Cerebellar nuclear complex (tissue), 1 donor: ENCODE results near the gene KCNG2.
A peak's percentile ranks its signal among the peaks of the same experiment; 100 is the strongest.

Experiments used
- DNase-seq, 2 experiments: peaks; one replicate each; lab custom pipeline; 2025; lab: John Stamatoyannopoulos, UW

KCNG2 gene

GRCh38 chr18:79924814-79925731, 127.3 kb downstream of the KCNG2 start:
- DNase-seq = peak; percentile 32 to 68

- DNase-seq = no peak
Measured at GRCh38 chr18:79926306-79926705, 128.6 kb downstream of the KCNG2 start.

GRCh38 chr18:79926715-79927606, 129.2 kb downstream of the KCNG2 start:
- DNase-seq = no peak

GRCh38 chr18:79927607-79928562, 130.1 kb downstream of the KCNG2 start:
- no peak for DNase-seq

- no peak for DNase-seq
Measured at GRCh38 chr18:79928563-79928960, 130.8 kb downstream of the KCNG2 start.

GRCh38 chr18:79930020-79930642, 132.4 kb downstream of the KCNG2 start:
- DNase-seq = no peak

- DNase-seq = no peak
Measured at GRCh38 chr18:79931475-79931874, 133.7 kb downstream of the KCNG2 start.

- DNase-seq = no peak
Measured at GRCh38 chr18:79932907-79933306, 135.2 kb downstream of the KCNG2 start.

GRCh38 chr18:79933765-79934164, 136.0 kb downstream of the KCNG2 start:
- DNase-seq = no peak

GRCh38 chr18:79934311-79935097, 136.8 kb downstream of the KCNG2 start:
- DNase-seq = no peak

GRCh38 chr18:79935098-79935480, 137.4 kb downstream of the KCNG2 start:
- no peak for DNase-seq

GRCh38 chr18:79935499-79935898, 137.8 kb downstream of the KCNG2 start:
- no peak for DNase-seq

- no peak for DNase-seq
Measured at GRCh38 chr18:79935925-79936324, 138.2 kb downstream of the KCNG2 start.

GRCh38 chr18:79936641-79937040, 138.9 kb downstream of the KCNG2 start:
- no peak for DNase-seq

- no peak for DNase-seq
Measured at GRCh38 chr18:79937103-79937860, 139.5 kb downstream of the KCNG2 start.

- DNase-seq = no peak
Measured at GRCh38 chr18:79938196-79938595, 140.5 kb downstream of the KCNG2 start.

- DNase-seq = no peak
Measured at GRCh38 chr18:79939096-79939495, 141.4 kb downstream of the KCNG2 start.

GRCh38 chr18:79940126-79940813, 142.5 kb downstream of the KCNG2 start:
- DNase-seq = no peak
